GM18526 (cell line): Measurements from ENCODE around the gene C2orf74.

ENCODE experiments used
- POLR2A ChIP-seq: IDR thresholded peaks from 3 replicates; pipeline ENCODE4 v1.6.1; 2011; ENCODE audit not compliant: insufficient read length; ENCODE audit errors: extremely low read depth

C2orf74 gene

GRCh38 chr2:61161888-61162287 lies at the start of gene C2orf74:
TSS of gene C2orf74 (plus strand) at chr2:61162188. CDS start at chr2:61162515, 327 bp downstream.
- TF ChIP-seq POLR2A: no peak

- no peak for TF ChIP-seq POLR2A
Measured at GRCh38 chr2:61114147-61114546, 47.8 kb upstream of the C2orf74 start.

GRCh38 chr2:61116302-61116701 lies 45.7 kb upstream of the C2orf74 start:
- TF ChIP-seq POLR2A: no peak

- no peak for TF ChIP-seq POLR2A
Measured at GRCh38 chr2:61117534-61117933, 44.5 kb upstream of the C2orf74 start.

- no peak for TF ChIP-seq POLR2A
Measured at GRCh38 chr2:61125123-61125710, 36.8 kb upstream of the C2orf74 start.

GRCh38 chr2:61125798-61126197 lies 36.2 kb upstream of the C2orf74 start:
- TF ChIP-seq POLR2A: no peak

- TF ChIP-seq POLR2A: no peak
Measured at GRCh38 chr2:61134141-61134540, 27.8 kb upstream of the C2orf74 start.

GRCh38 chr2:61135510-61135909 lies 26.5 kb upstream of the C2orf74 start:
- TF ChIP-seq POLR2A: no peak

GRCh38 chr2:61138859-61139258 lies 23.1 kb upstream of the C2orf74 start:
- TF ChIP-seq POLR2A: no peak

- no peak for TF ChIP-seq POLR2A
Measured at GRCh38 chr2:61141151-61141550, 20.8 kb upstream of the C2orf74 start.

- TF ChIP-seq POLR2A: peak; percentile 81
Measured at GRCh38 chr2:61144697-61145268, 17.2 kb upstream of the C2orf74 start.

- TF ChIP-seq POLR2A: no peak
Measured at GRCh38 chr2:61145990-61146389, 16.0 kb upstream of the C2orf74 start.

GRCh38 chr2:61149074-61149473 lies 12.9 kb upstream of the C2orf74 start:
- no peak for TF ChIP-seq POLR2A

GRCh38 chr2:61151436-61151835 lies 10.6 kb upstream of the C2orf74 start:
- TF ChIP-seq POLR2A: no peak

- TF ChIP-seq POLR2A: no peak
Measured at GRCh38 chr2:61157371-61158003, 4.5 kb upstream of the C2orf74 start.

GRCh38 chr2:61158356-61158955 lies 3.5 kb upstream of the C2orf74 start:
- no peak for TF ChIP-seq POLR2A

GRCh38 chr2:61162721-61163120 lies 733 bp downstream of the C2orf74 start:
- TF ChIP-seq POLR2A: no peak

- TF ChIP-seq POLR2A: no peak
Measured at GRCh38 chr2:61165946-61166345, 4.0 kb downstream of the C2orf74 start.
